Kidney (tissue), 14 donors: Measurements from ENCODE around the gene USP30. TPM values are rescaled to one million over a fixed set of nuclear protein-coding genes. Genes with fewer than 3 reads are reported as not detected.

Source experiments
- DNase-seq, 5 donors: peaks; one replicate each; pipeline ENCODE4 v3.0.0-alpha.2; 2013 to 2020
- FAIRE-seq: peaks from 2 replicates; lab custom pipeline; 2012; peaks lifted over from hg19 to GRCh38; lab: Jason Lieb, UNC
- H3K27ac ChIP-seq, 2 donors: one replicate each; pipeline ENCODE4 v1.7.0; 2013; ENCODE audit warnings: low read depth in 2 of 2, low read length in 2 of 2, inconsistent platforms in 1 of 2
- H3K27me3 ChIP-seq: one replicate; pipeline ENCODE4 v1.7.1; 2013; ENCODE audit warnings: low read length, inconsistent platforms; ENCODE audit not compliant: control insufficient read depth, insufficient read depth
- H3K36me3 ChIP-seq, 3 donors: one replicate each; pipeline versions ENCODE4 v1.7.0 to v1.7.1; 2013; ENCODE audit warnings: low read length in 3 of 3, control low read depth in 1 of 3, inconsistent platforms in 1 of 3; ENCODE audit not compliant: insufficient read depth in 3 of 3, control insufficient read depth in 2 of 3
- H3K4me1 ChIP-seq, 3 donors: one replicate each; pipeline versions ENCODE4 v1.7.0 to v1.7.1; 2013; ENCODE audit warnings: low read length in 3 of 3, inconsistent platforms in 1 of 3, low read depth in 1 of 3; ENCODE audit not compliant: control insufficient read depth in 2 of 3, insufficient read depth in 2 of 3
- H3K4me3 ChIP-seq, 3 donors: one replicate each; pipeline versions ENCODE4 v1.7.0 to v1.8.1; 2013; ENCODE audit warnings: low read length in 3 of 3, control low read depth in 1 of 3, inconsistent platforms in 1 of 3
- H3K9ac ChIP-seq, 3 donors: one replicate each; pipeline versions ENCODE4 v1.7.0 to v1.7.1; 2013; ENCODE audit warnings: low read length in 3 of 3, control low read depth in 1 of 3, inconsistent platforms in 1 of 3
- H3K9me3 ChIP-seq, 3 donors: one replicate each; pipeline versions ENCODE4 v1.7.0 to v1.7.1; 2013; ENCODE audit warnings: low read length in 3 of 3, control low read depth in 1 of 3, inconsistent platforms in 1 of 3; ENCODE audit not compliant: control insufficient read depth in 2 of 3, insufficient read depth in 1 of 3
- intact Hi-C: fragments of 100-400 bp; cut with DNase I; formaldehyde crosslinking; loops from one replicate; pipeline ENCODE4 v1.11.1; 2022
- polyA plus RNA-seq: library from polyadenylated mRNA; stranded (reverse); fragments of 350-450 nt; fragmentation: Illumina TruSeq; extraction: RNeasy Lipid Tissue Mini Kit (QIAGEN cat#74804); gene quantifications from one replicate; pipeline ENCODE4 v1.2.3, GENCODE V29; 2014; ENCODE audit warnings: low read depth, low replicate concordance; ENCODE audit not compliant: insufficient read depth
- total RNA-seq: library from RNA; stranded (reverse); fragmentation: NEBNext Ultra II Directional; extraction: Animal tissue kit (Norgen Biotek cat#: 25700); gene quantifications from one replicate; pipeline ENCODE4 v1.2.1, GENCODE V29; 2021
- TF ChIP-seq, protein P1 (sequence below): IDR thresholded peaks from 3 replicates; pipeline ENCODE4 v1.5.1; 2012; ENCODE audit warnings: mild to moderate bottlenecking, moderate library complexity, borderline replicate concordance; ENCODE audit not compliant: insufficient read depth; ENCODE audit errors: extremely low read depth
- donor health status: control.
- donor health status: control.
- donor health status: control.
- donor health status: control.
- donor health status: control.
- donor health status: DM: yes; HTN: yes; CAD: no.
- donor health status: Normal renal cell carcinoma (clear cell type).

Gene USP30
- total and polyA plus RNA-seq, 2 donors from 2014 or later: 9.6 to 16.1 TPM

DNA sequence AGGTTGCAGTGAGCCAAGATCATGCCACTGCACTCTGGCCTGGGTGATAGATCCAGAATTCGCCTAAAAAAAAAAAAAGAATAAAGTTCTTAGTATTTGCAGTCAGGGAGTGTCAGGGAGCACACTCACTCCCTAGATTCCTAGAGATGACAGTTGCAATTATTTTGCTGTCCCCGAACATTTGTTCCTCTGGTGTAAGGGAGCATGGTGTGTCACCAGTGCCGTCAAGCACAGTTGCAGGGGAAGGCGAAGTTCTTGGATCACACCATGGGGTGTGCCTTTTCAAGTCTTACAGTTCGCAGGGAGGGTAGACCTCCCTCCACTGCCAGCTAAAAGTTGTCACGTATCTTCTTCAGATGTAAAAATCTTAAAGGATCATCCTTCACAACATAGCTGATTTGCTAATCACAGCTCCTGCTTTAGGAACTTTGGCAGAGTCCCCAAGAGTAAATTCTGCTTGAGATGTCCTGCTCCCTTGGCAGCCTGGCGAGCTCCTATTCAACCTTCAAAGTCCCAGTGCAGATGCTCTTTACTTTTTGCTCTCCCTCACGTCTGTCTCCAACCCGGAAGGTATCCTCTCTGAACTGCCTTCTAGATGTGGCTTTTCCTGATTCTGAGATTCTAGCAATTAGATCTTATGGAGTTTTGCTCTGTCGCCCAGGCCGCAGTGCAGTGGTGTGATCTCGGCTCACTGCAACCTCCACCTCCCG, 75.3 kb downstream of the USP30 start:
- peaks cover 0 to 5% (median 0%) of the 10 kb centered on the region in 3 donors for H3K36me3 ChIP-seq
- peaks cover 0 to 14% (median 10%) of the 10 kb centered on the region in 3 donors for H3K4me1 ChIP-seq
- no peaks in the 10 kb centered on the region for H3K9me3 ChIP-seq
- no peak overlapping the region for H3K9ac ChIP-seq
- TF ChIP-seq, protein P1, sequence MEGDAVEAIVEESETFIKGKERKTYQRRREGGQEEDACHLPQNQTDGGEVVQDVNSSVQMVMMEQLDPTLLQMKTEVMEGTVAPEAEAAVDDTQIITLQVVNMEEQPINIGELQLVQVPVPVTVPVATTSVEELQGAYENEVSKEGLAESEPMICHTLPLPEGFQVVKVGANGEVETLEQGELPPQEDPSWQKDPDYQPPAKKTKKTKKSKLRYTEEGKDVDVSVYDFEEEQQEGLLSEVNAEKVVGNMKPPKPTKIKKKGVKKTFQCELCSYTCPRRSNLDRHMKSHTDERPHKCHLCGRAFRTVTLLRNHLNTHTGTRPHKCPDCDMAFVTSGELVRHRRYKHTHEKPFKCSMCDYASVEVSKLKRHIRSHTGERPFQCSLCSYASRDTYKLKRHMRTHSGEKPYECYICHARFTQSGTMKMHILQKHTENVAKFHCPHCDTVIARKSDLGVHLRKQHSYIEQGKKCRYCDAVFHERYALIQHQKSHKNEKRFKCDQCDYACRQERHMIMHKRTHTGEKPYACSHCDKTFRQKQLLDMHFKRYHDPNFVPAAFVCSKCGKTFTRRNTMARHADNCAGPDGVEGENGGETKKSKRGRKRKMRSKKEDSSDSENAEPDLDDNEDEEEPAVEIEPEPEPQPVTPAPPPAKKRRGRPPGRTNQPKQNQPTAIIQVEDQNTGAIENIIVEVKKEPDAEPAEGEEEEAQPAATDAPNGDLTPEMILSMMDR: no peak
- FAIRE-seq (no peak), DNase-seq (no peak)
- intact Hi-C loops: no loop called here
- H3K27me3 ChIP-seq: no peaks in the 10 kb centered on the region
- no peak overlapping the region for H3K4me3 ChIP-seq
- H3K27ac ChIP-seq: no peak overlapping the region

DNA sequence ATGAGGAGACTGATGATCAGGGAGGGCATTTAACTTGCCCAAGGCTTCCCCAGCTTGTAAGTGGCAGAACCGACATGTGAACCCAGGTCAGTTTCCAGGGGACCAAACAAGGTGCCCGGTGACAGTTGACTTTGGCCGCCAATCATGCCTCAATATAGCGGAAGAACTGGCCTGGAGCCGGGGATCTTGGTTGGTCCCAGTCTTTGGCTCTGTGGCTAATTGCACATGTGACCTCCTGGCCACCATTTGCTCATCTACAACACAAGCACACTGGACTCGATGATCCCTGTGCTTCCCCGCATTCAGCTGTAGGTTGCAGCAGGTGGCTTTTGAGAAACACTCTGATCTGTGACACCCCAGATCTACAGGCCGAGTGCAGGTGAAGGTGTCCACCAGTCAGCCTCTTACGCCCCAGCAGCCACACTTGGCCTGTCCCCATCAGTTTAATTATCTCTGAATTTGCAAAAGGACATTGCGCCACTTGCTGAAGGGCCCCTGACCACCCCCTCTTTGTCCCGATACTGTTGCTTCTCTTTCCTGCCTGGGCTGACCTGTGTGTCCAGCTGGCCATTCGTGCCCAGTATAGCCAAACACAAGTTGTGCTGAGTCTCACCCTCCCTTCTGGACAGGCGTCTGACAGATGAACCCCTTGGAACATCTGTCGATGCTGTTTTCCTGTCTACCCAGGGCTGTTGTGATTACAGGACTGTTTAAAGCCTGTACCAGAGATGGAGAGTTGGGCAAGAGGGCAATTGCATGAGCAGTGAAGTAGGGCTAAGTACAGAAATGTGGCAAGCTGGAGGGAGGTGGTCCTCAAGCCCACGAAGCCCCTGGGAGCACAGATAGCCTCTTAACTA, 78.1 kb downstream of the USP30 start:
- Histone ChIP-seq H3K9ac (peak overlapping the region in 1 of 3 donors; percentile 60), H3K36me3 (peaks cover 0 to 5% (median 0%) of the 10 kb centered on the region in 3 donors), H3K4me3 (no peak overlapping the region), H3K4me1 (peaks cover 0 to 14% (median 14%) of the 10 kb centered on the region in 3 donors), H3K9me3 (no peaks in the 10 kb centered on the region), H3K27ac (peak overlapping the region; percentile 74 to 78), H3K27me3 (no peaks in the 10 kb centered on the region)
- TF ChIP-seq, protein P1: no peak
- DNase-seq: peak in 1 of 5 donors; percentile 18
- intact Hi-C loops: no loop called here
- FAIRE-seq: no peak

DNA sequence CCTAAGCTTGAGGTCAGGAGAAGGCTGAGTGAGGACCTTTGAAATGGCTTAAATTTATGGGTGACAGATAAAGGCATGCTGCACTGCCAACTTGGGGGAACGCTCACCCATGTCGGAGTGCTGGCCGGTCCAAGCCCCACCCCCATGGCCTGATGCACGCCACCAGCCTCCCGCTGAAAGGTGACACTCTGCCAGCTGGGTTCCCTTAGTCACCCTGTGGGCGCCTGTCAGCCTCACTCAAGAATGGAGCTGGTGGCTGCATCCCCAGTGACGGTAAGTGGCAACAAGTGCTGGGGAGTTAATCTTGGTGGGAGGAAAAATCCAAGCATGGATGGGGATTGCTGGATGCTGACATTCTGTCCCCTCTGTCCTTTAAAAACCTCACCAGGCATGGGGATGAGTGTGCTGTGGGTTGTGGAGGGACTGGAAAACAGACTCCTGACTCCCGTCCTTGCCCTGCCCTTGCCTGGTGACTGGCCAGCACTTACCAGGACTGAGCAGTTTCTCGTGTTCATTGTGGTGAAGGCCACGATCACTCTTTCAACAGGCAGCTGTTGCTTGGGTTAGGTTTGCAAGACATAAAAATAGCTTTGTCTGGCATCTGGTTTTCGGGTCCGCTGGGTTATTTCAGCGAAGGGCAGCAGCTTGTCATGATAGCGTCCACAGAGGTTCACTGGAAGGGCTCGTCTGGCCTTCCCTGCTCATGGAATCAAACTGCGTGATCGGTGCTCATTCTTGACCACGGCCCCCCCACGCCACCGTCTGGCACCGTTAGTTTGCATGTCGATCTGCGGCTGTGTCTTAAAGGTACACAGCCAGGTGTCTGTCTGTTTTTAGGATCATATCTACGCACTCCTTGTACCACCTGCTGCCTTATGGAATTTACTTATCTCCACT, 79.0 kb downstream of the USP30 start:
- TF ChIP-seq, protein P1: no peak
- Histone ChIP-seq H3K4me1 (peaks cover 0 to 14% (median 14%) of the 10 kb centered on the region in 3 donors), H3K36me3 (no peaks in the 10 kb centered on the region), H3K27ac (peak overlapping the region; percentile 74 to 78), H3K9me3 (no peaks in the 10 kb centered on the region), H3K9ac (peak overlapping the region in 1 of 3 donors; percentile 60), H3K4me3 (no peak overlapping the region), H3K27me3 (no peaks in the 10 kb centered on the region)
- DNase-seq (peak in 4 of 5 donors; percentile 80 to 86 (median 82)), FAIRE-seq (no peak)
- intact Hi-C loops: no loop called here
